A549 (cell line): ENCODE results near the gene CEPT1.

Source experiments
- CBX8 ChIP-seq: fragments of 200-600 bp; sonication (generic); IDR thresholded peaks from 2 replicates; pipeline ENCODE4 v1.6.1; 2016
- CEBPB ChIP-seq, 2 experiments: fragments of >200 bp in 1 of 2; sonication (Bioruptor Twin) in 1 of 2; formaldehyde crosslinking in 1 of 2; IDR thresholded peaks; 2 replicates each; pipeline ENCODE4 v1.6.1; 2012 to 2016
- EHMT2 ChIP-seq: fragments of 200-600 bp; sonication (generic); IDR thresholded peaks from 2 replicates; pipeline ENCODE4 v1.6.1; 2016; ENCODE audit warnings: antibody characterized with exemption, low read depth, mild to moderate bottlenecking, moderate library complexity
- KDM1A ChIP-seq: fragments of 200-600 bp; sonication (generic); IDR thresholded peaks from 2 replicates; pipeline ENCODE4 v1.6.1; 2016; ENCODE audit warnings: low read depth, mild to moderate bottlenecking
- MAFK ChIP-seq: fragments of 450-650 bp; IDR thresholded peaks from 2 replicates; pipeline ENCODE4 v1.6.1; 2014; ENCODE audit not compliant: partially characterized antibody
- TF ChIP-seq, protein P1 (sequence below): fragments of >200 bp; sonication (Bioruptor Twin); formaldehyde crosslinking; IDR thresholded peaks from 3 replicates; pipeline ENCODE4 v1.5.1; 2016
- TF ChIP-seq, protein P2 (sequence below): fragments of 200-600 bp; sonication (generic); IDR thresholded peaks from 2 replicates; pipeline ENCODE4 v1.6.1; 2016; ENCODE audit warnings: antibody characterized with exemption, mild to moderate bottlenecking, moderate library complexity
- TF ChIP-seq, protein P3 (sequence below): fragments of 450-650 bp; IDR thresholded peaks from 2 replicates; pipeline ENCODE4 v1.6.1; 2014; ENCODE audit warnings: antibody characterized with exemption

DNA sequence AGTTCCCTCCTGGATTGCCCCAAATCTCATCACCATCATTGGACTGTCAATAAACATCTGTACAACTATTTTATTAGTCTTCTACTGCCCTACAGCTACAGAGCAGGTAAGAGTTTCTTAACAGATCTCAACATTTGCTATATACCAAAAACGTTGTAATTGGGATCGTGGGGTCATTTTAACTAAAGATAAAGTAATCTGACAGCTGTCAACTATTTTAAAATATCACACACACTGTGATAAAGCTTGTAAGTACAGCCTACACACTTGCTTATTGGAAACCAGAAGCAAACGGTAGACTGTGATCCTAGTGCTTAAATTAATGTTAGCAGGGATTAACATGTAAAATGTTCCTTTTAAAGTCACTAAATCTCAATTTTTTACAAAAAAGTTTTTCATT is 7.9 kb downstream of the CEPT1 start:
- TF ChIP-seq CEBPB (IDR thresholded peaks at IDR 0.05) (no peak), KDM1A (no peak), CBX8 (no peak), MAFK (no peak), EHMT2 (no peak)
- TF ChIP-seq, protein P1, sequence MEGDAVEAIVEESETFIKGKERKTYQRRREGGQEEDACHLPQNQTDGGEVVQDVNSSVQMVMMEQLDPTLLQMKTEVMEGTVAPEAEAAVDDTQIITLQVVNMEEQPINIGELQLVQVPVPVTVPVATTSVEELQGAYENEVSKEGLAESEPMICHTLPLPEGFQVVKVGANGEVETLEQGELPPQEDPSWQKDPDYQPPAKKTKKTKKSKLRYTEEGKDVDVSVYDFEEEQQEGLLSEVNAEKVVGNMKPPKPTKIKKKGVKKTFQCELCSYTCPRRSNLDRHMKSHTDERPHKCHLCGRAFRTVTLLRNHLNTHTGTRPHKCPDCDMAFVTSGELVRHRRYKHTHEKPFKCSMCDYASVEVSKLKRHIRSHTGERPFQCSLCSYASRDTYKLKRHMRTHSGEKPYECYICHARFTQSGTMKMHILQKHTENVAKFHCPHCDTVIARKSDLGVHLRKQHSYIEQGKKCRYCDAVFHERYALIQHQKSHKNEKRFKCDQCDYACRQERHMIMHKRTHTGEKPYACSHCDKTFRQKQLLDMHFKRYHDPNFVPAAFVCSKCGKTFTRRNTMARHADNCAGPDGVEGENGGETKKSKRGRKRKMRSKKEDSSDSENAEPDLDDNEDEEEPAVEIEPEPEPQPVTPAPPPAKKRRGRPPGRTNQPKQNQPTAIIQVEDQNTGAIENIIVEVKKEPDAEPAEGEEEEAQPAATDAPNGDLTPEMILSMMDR: no peak
- TF ChIP-seq, protein P2, sequence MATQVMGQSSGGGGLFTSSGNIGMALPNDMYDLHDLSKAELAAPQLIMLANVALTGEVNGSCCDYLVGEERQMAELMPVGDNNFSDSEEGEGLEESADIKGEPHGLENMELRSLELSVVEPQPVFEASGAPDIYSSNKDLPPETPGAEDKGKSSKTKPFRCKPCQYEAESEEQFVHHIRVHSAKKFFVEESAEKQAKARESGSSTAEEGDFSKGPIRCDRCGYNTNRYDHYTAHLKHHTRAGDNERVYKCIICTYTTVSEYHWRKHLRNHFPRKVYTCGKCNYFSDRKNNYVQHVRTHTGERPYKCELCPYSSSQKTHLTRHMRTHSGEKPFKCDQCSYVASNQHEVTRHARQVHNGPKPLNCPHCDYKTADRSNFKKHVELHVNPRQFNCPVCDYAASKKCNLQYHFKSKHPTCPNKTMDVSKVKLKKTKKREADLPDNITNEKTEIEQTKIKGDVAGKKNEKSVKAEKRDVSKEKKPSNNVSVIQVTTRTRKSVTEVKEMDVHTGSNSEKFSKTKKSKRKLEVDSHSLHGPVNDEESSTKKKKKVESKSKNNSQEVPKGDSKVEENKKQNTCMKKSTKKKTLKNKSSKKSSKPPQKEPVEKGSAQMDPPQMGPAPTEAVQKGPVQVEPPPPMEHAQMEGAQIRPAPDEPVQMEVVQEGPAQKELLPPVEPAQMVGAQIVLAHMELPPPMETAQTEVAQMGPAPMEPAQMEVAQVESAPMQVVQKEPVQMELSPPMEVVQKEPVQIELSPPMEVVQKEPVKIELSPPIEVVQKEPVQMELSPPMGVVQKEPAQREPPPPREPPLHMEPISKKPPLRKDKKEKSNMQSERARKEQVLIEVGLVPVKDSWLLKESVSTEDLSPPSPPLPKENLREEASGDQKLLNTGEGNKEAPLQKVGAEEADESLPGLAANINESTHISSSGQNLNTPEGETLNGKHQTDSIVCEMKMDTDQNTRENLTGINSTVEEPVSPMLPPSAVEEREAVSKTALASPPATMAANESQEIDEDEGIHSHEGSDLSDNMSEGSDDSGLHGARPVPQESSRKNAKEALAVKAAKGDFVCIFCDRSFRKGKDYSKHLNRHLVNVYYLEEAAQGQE: no peak
- TF ChIP-seq, protein P3, sequence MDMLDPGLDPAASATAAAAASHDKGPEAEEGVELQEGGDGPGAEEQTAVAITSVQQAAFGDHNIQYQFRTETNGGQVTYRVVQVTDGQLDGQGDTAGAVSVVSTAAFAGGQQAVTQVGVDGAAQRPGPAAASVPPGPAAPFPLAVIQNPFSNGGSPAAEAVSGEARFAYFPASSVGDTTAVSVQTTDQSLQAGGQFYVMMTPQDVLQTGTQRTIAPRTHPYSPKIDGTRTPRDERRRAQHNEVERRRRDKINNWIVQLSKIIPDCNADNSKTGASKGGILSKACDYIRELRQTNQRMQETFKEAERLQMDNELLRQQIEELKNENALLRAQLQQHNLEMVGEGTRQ: no peak
